Pancreas (tissue), 10 donors: ENCODE results near the gene EEF1G. TPM values are rescaled to one million over a fixed set of nuclear protein-coding genes. Genes with fewer than 3 reads are reported as not detected.

Experiments
- ATAC-seq, 4 donors: fragments of 200-7000 bp; cut with Tn5 transposase; one replicate each; pipeline versions ENCODE4 v1.8.0 to v1.9.1; 2020; ENCODE audit warnings: mild to moderate bottlenecking in 4 of 4, moderate library complexity in 4 of 4
- DNase-seq, 6 donors: peaks; one replicate each; pipeline ENCODE4 v3.0.0-alpha.2; 2020
- FAIRE-seq: peaks from 2 replicates; lab custom pipeline; 2012; peaks lifted over from hg19 to GRCh38; lab: Jason Lieb, UNC
- H3K27ac ChIP-seq, 4 donors: fragments of 200-600 bp; sonication (generic); 1 replicate in 3 of 4; 2 replicates in 1 of 4; pipeline versions ENCODE4 v1.5.0 to v1.8.0; 2020
- H3K27me3 ChIP-seq, 4 donors: fragments of 200-600 bp; one replicate each; pipeline ENCODE4 v1.8.0; 2021
- H3K36me3 ChIP-seq, 3 donors: fragments of 200-600 bp; sonication (generic) in 1 of 3; one replicate each; pipeline versions ENCODE4 v1.5.0 to v1.8.0; 2020 to 2021
- H3K4me1 ChIP-seq, 3 donors: fragments of 200-600 bp; one replicate each; pipeline ENCODE4 v1.8.0; 2021
- H3K4me3 ChIP-seq, 4 donors: fragments of 200-600 bp; sonication (generic) in 2 of 4; one replicate each; pipeline versions ENCODE4 v1.5.0 to v1.8.0; 2020 to 2021
- H3K9me3 ChIP-seq, 4 donors: fragments of 200-600 bp; one replicate each; pipeline ENCODE4 v1.8.0; 2021
- WGBS, 2 donors: extraction: QIAGEN DNeasy Blood & Tissue Kit; methylation state at CpG; one replicate each; pipeline ENCODE4 v1.1.7; 2013; 5-methylcytosine and 5-hydroxymethylcytosine counted together
- intact Hi-C, 3 donors: fragments of 100-400 bp; cut with DNase I; formaldehyde crosslinking; loops; one replicate each; pipeline versions ENCODE4 v1.11.1 to v1.14.2; 2022
- polyA plus RNA-seq, 2 donors: library from polyadenylated mRNA; stranded (reverse); fragments of 200-250 nt; gene quantifications; one replicate each; pipeline ENCODE4 v1.2.3, GENCODE V29; 2013
- total RNA-seq, 6 donors: library from RNA; stranded (reverse); fragmentation: NEBNext Ultra II Directional in 4 of 6; extraction: Animal tissue kit (Norgen Biotek cat#: 25700) in 4 of 6; gene quantifications; one replicate each; pipeline versions ENCODE4 v1.2.1 to v1.2.4, GENCODE V29; 2021 to 2023
- TF ChIP-seq, protein P1 (sequence below), 4 donors: fragments of 200-600 bp; sonication (generic) in 3 of 4; IDR thresholded peaks; one replicate each; pipeline versions ENCODE4 v1.5.0 to v1.8.0; 2021; ENCODE audit warnings: antibody characterized with exemption in 4 of 4
- donor health status: healthy with polysubstance abuse.
- donor health status: DM: no; HTN: no; CAD: no; lungs with moderate emphysema.
- donor health status: DM: no; HTN: no; CAD: no.
- donor health status: control.
- donor health status: control.
- donor health status: Bipolar disorder and iron deficiency.
- donor health status: DM: yes; HTN: yes; CAD: no.
- donor health status: DM: no; HTN: no; CAD: no.
- donor health status: DM: no; HTN: no; CAD: no.
- donor health status: DM: yes; HTN: yes; CAD: no.

The EEF1G gene, protein sequence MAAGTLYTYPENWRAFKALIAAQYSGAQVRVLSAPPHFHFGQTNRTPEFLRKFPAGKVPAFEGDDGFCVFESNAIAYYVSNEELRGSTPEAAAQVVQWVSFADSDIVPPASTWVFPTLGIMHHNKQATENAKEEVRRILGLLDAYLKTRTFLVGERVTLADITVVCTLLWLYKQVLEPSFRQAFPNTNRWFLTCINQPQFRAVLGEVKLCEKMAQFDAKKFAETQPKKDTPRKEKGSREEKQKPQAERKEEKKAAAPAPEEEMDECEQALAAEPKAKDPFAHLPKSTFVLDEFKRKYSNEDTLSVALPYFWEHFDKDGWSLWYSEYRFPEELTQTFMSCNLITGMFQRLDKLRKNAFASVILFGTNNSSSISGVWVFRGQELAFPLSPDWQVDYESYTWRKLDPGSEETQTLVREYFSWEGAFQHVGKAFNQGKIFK
- 1,000 to 10,000 TPM in 4 of 6 donors, 100 to 1,000 TPM in 2; 723 to 1,171 (median 1,053) TPM for total RNA-seq
- polyA plus RNA-seq, result 100 to 1,000 TPM; 630 to 745 TPM

GRCh38 chr11:62573592-62574362 is at the start of gene EEF1G:
Gene EEF1G (minus strand): TSS chr11:62573891. CDS start chr11:62573842, 49 bp downstream.
- peaks cover 0 to 37% (median 5%) of the 10 kb centered on the region in 3 donors for H3K36me3 ChIP-seq
- FAIRE-seq, result peak; percentile 56

GRCh38 chr11:62622476-62623089 is 48.9 kb upstream of the EEF1G start:
- intact Hi-C loops, result no loop called here
- Histone ChIP-seq H3K9me3 (no peaks in the 10 kb centered on the region), H3K36me3 (peaks cover 5 to 21% (median 19%) of the 10 kb centered on the region in 3 donors), H3K27ac (peak overlapping the region; percentile 49 to 84 (median 74)), H3K4me3 (peak overlapping the region in 3 of 4 donors; percentile 10 to 79 (median 55)), H3K4me1 (peaks cover 0 to 9% (median 7%) of the 10 kb centered on the region in 3 donors), H3K27me3 (no peaks in the 10 kb centered on the region)
- ATAC-seq, result no peak
- TF ChIP-seq, protein P1, sequence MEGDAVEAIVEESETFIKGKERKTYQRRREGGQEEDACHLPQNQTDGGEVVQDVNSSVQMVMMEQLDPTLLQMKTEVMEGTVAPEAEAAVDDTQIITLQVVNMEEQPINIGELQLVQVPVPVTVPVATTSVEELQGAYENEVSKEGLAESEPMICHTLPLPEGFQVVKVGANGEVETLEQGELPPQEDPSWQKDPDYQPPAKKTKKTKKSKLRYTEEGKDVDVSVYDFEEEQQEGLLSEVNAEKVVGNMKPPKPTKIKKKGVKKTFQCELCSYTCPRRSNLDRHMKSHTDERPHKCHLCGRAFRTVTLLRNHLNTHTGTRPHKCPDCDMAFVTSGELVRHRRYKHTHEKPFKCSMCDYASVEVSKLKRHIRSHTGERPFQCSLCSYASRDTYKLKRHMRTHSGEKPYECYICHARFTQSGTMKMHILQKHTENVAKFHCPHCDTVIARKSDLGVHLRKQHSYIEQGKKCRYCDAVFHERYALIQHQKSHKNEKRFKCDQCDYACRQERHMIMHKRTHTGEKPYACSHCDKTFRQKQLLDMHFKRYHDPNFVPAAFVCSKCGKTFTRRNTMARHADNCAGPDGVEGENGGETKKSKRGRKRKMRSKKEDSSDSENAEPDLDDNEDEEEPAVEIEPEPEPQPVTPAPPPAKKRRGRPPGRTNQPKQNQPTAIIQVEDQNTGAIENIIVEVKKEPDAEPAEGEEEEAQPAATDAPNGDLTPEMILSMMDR (IDR thresholded peaks at IDR 0.05), result no peak
- no peak for DNase-seq
- no peak for FAIRE-seq
- WGBS, 2 donors, result 89 to 94% methylated on average over 7 of the region's 7 CpGs

More at GRCh38 chr11:62573592-62574362, at the start of gene EEF1G:
- ATAC-seq, result peak; percentile 91 to 97 (median 94)
- H3K27me3 ChIP-seq, result no peaks in the 10 kb centered on the region
- 0% methylated on average over 45 to 46 of the region's 46 CpGs for WGBS, 2 donors
- peaks cover 6 to 13% (median 13%) of the 10 kb centered on the region in 3 donors for H3K4me1 ChIP-seq
- H3K4me3 ChIP-seq, result peak within 1 kb of the TSS; percentile 57 to 78 (median 66)
- intact Hi-C loops, result loop anchor here in 1 of 3 donors (2.0 kb wide), 1 partner anchor 17 kb away; no protein-coding TSS in a partner anchor
- no peaks in the 10 kb centered on the region for H3K9me3 ChIP-seq
- peak within 1 kb of the TSS; percentile 75 to 98 (median 89) for H3K27ac ChIP-seq
- DNase-seq, result peak; percentile 93 to 100 (median 98)
- TF ChIP-seq, protein P1 (IDR thresholded peaks at IDR 0.05), result no peak

DNA sequence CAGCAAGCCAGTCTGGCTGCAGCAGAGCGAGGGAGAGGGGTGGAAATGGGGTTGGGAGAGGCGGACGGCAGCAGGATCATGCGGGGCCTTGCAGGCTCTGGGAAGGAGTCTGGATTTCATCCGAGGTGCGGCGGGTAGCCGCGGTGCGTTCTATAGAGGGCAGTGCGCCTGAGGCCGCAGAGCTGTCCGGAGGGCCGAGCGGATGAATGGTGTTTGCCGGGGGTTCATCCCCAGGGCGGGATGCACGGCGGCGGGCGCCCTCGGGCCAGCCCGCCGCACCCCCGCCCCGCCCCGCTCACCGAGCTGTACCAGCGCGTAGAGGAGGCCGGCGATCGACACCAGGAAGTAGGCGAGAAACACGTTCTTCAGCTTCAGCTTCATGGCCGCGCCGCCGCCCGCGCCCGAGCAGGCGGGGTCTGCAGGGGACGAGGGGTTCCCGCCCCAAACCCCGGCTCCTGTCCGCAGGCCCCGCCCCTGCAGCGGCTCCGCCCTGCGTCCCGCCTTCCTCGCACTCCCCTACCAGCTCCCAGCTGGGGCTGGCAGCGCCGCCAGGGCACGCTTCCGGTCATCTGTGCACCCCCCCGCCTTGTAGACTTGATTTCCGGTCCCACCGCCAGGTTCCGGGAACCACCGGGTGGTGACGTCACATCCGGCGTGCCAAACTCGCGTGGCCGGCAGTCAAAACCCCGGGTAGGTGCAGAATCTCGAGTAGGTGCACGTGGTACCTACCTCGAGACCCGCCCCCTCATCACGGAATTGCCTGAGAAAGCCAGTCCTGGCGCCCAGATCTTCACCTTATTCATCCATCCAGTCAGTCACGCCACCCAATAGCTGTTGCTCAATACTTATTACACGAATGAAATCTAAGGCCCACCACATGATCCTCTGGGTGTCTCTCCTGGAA is 48.1 kb upstream of the EEF1G start, which contains the start of gene B3GAT3:
B3GAT3 (minus strand) TSS at position 420 of the 904 bp plus-strand sequence; CDS start at position 381, 39 bp downstream.
- ATAC-seq (peak; percentile 98 to 99 (median 98)), DNase-seq (peak; percentile 97 to 100 (median 99)), FAIRE-seq (no peak)
- H3K4me3 ChIP-seq, result peak within 1 kb of the TSS; percentile 55 to 79 (median 62)
- peaks cover 5 to 15% (median 13%) of the 10 kb centered on the region in 3 donors for H3K36me3 ChIP-seq
- no peaks in the 10 kb centered on the region for H3K27me3 ChIP-seq
- intact Hi-C loops, result no loop called here
- 1% methylated on average over 47 to 77 of the region's 77 CpGs for WGBS, 2 donors
- TF ChIP-seq, protein P1 (IDR thresholded peaks at IDR 0.05), result no peak
- H3K9me3 ChIP-seq, result no peaks in the 10 kb centered on the region
- peaks cover 0 to 9% (median 7%) of the 10 kb centered on the region in 3 donors for H3K4me1 ChIP-seq
- H3K27ac ChIP-seq, result peak within 1 kb of the TSS; percentile 49 to 84 (median 78)
